ENCODE results near the gene SDK1. TPM values are rescaled to one million over a fixed set of nuclear protein-coding genes. Genes with fewer than 3 reads are reported as not detected.

Gene SDK1
- total RNA-seq, 4 donors from 2014 or later: 1.2 to 1.8 (median 1.5) TPM

DNA sequence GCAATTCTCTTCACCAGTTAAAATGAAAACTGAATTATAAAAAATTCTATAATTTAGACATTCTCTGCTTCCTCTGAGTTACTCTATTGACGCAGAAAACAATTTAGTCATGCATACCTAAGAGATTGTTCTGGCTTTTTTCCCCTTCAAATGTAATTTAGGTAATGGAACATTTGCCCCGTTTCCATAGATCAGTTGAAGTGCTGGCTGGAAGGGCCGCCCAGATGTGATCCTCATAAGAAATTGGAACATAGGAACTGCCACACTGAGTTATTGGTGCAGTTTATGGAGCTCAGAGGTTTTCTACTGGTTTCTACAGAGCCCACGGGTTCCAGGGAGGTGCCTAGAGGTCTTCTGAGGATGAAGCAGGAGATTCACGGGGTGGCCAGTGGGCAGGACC lies 581.7 kb downstream of the SDK1 start:
- ATAC-seq: no peak
- no peak overlapping the region for H3K4me3 ChIP-seq
- intact Hi-C loops (cut with DNase I; ENCODE audit: low total_unique reads) (no loop called here), in situ Hi-C loops (cut with MboI; ENCODE audit: low sequenced_read_pairs in 4 of 4) (no loop called here)
- H3K4me1 ChIP-seq: no peaks in the 10 kb centered on the region
- TF ChIP-seq CTCF (IDR thresholded peaks at IDR 0.05 in 4 of 5, conservative IDR thresholded peaks at IDR 0.05 in 1 of 5) (no peak), POLR2A (IDR thresholded peaks at IDR 0.05) (no peak)
- H3K9me3 ChIP-seq: no peaks in the 10 kb centered on the region
- no peak for DNase-seq
- H3K36me3 ChIP-seq: no peaks in the 10 kb centered on the region
- H3K27ac ChIP-seq: no peak overlapping the region
- H3K27me3 ChIP-seq: no peaks in the 10 kb centered on the region

GRCh38 chr7:3884543-3884942 lies 583.5 kb downstream of the SDK1 start:
- Histone ChIP-seq H3K36me3 (no peaks in the 10 kb centered on the region), H3K4me1 (no peaks in the 10 kb centered on the region), H3K9me3 (no peaks in the 10 kb centered on the region), H3K27me3 (no peaks in the 10 kb centered on the region), H3K4me3 (no peak overlapping the region), H3K27ac (no peak overlapping the region)
- DNase-seq: no peak
- intact Hi-C loops (cut with DNase I; ENCODE audit: low total_unique reads) (no loop called here), in situ Hi-C loops (cut with MboI; ENCODE audit: low sequenced_read_pairs in 4 of 4) (no loop called here)
- ATAC-seq: no peak
- TF ChIP-seq CTCF (IDR thresholded peaks at IDR 0.05 in 4 of 5, conservative IDR thresholded peaks at IDR 0.05 in 1 of 5) (no peak), POLR2A (IDR thresholded peaks at IDR 0.05) (no peak)

GRCh38 chr7:3887096-3887690 lies 586.1 kb downstream of the SDK1 start:
- H3K4me3 ChIP-seq: no peak overlapping the region
- no peak overlapping the region for H3K27ac ChIP-seq
- no peak for DNase-seq
- no peaks in the 10 kb centered on the region for H3K27me3 ChIP-seq
- no peaks in the 10 kb centered on the region for H3K9me3 ChIP-seq
- in situ Hi-C loops (cut with MboI; ENCODE audit: low sequenced_read_pairs in 4 of 4) (no loop called here), intact Hi-C loops (cut with DNase I; ENCODE audit: low total_unique reads) (no loop called here)
- H3K36me3 ChIP-seq: no peaks in the 10 kb centered on the region
- TF ChIP-seq CTCF (IDR thresholded peaks at IDR 0.05 in 4 of 5, conservative IDR thresholded peaks at IDR 0.05 in 1 of 5) (no peak), POLR2A (IDR thresholded peaks at IDR 0.05) (no peak)
- H3K4me1 ChIP-seq: peaks cover 0 to 2% of the 10 kb centered on the region in 2 donors
- ATAC-seq: peak in 1 of 2 donors; percentile 36

GRCh38 chr7:3888096-3888495 lies 587.0 kb downstream of the SDK1 start:
- Histone ChIP-seq H3K4me1 (peaks cover 0 to 4% of the 10 kb centered on the region in 2 donors), H3K27ac (no peak overlapping the region), H3K27me3 (no peaks in the 10 kb centered on the region), H3K4me3 (no peak overlapping the region), H3K9me3 (no peaks in the 10 kb centered on the region), H3K36me3 (no peaks in the 10 kb centered on the region)
- peak in 1 of 2 donors; percentile 24 for DNase-seq
- ATAC-seq: peak; percentile 38 to 56
- intact Hi-C loops (cut with DNase I; ENCODE audit: low total_unique reads) (no loop called here), in situ Hi-C loops (cut with MboI; ENCODE audit: low sequenced_read_pairs in 4 of 4) (no loop called here)
- TF ChIP-seq CTCF (IDR thresholded peaks at IDR 0.05 in 4 of 5, conservative IDR thresholded peaks at IDR 0.05 in 1 of 5) (no peak), POLR2A (IDR thresholded peaks at IDR 0.05) (no peak)

GRCh38 chr7:3892157-3892556 lies 591.1 kb downstream of the SDK1 start:
- H3K4me3 ChIP-seq: no peak overlapping the region
- intact Hi-C loops (cut with DNase I; ENCODE audit: low total_unique reads) (loop anchor here (10.0 kb wide), 1 partner anchor 1027 kb away; no protein-coding TSS in a partner anchor), in situ Hi-C loops (cut with MboI; ENCODE audit: low sequenced_read_pairs in 4 of 4) (no loop called here)
- peaks cover 6 to 16% of the 10 kb centered on the region in 2 donors for H3K4me1 ChIP-seq
- no peaks in the 10 kb centered on the region for H3K36me3 ChIP-seq
- H3K27me3 ChIP-seq: no peaks in the 10 kb centered on the region
- DNase-seq: no peak
- no peak overlapping the region for H3K27ac ChIP-seq
- H3K9me3 ChIP-seq: no peaks in the 10 kb centered on the region
- no peak for ATAC-seq
- no peak for TF ChIP-seq POLR2A (IDR thresholded peaks at IDR 0.05)
- no peak for TF ChIP-seq CTCF (IDR thresholded peaks at IDR 0.05 in 4 of 5, conservative IDR thresholded peaks at IDR 0.05 in 1 of 5)
